HepG2 (cell line): Measurements from ENCODE around the gene SLC25A45. TPM values are rescaled to one million over a fixed set of nuclear protein-coding genes. Genes with fewer than 3 reads are reported as not detected.

Experiments used
- ETV6 ChIP-seq: sonication (generic); formaldehyde crosslinking; conservative IDR thresholded peaks from 2 replicates; pipeline ENCODE4 v1.4.0; 2020; ENCODE audit warnings: missing genetic modification reagents
- FOXM1 ChIP-seq: sonication (generic); formaldehyde crosslinking; IDR thresholded peaks from 2 replicates; pipeline ENCODE4 v1.5.0; 2020; ENCODE audit warnings: missing genetic modification reagents
- HNRNPLL ChIP-seq: fragments of 200-400 bp; formaldehyde crosslinking; IDR thresholded peaks from 2 replicates; pipeline ENCODE4 v1.6.1; 2017; ENCODE audit warnings: mild to moderate bottlenecking, low read depth, low read length; ENCODE audit not compliant: poor library complexity, severe bottlenecking
- IRF2 ChIP-seq: IDR thresholded peaks from 2 replicates; pipeline ENCODE4 v1.6.1; 2018; ENCODE audit warnings: missing genetic modification reagents, missing compliant biosample characterization
- IRX3 ChIP-seq: sonication (generic); formaldehyde crosslinking; IDR thresholded peaks from 2 replicates; pipeline ENCODE4 v1.8.1; 2023; ENCODE audit warnings: mild to moderate bottlenecking, low read depth, missing genetic modification reagents, borderline replicate concordance
- JARID2 ChIP-seq: sonication (generic); formaldehyde crosslinking; IDR thresholded peaks from 2 replicates; pipeline ENCODE4 v1.8.1; 2023; ENCODE audit warnings: missing genetic modification reagents, inconsistent platforms; ENCODE audit not compliant: insufficient replicate concordance
- JDP2 ChIP-seq: sonication (generic); formaldehyde crosslinking; IDR thresholded peaks from 2 replicates; pipeline ENCODE4 v1.8.1; 2022; ENCODE audit warnings: missing genetic modification reagents, borderline replicate concordance
- PAX8 ChIP-seq: sonication (generic); formaldehyde crosslinking; IDR thresholded peaks from 2 replicates; pipeline ENCODE4 v1.8.0; 2022; ENCODE audit warnings: mild to moderate bottlenecking, missing genetic modification reagents, borderline replicate concordance
- PCBP2 ChIP-seq: fragments of 200-400 bp; formaldehyde crosslinking; optimal IDR thresholded peaks from 2 replicates; pipeline ENCODE3; 2018; ENCODE audit warnings: low read length, low read depth; ENCODE audit not compliant: poor library complexity, severe bottlenecking
- SIN3A ChIP-seq: IDR thresholded peaks from 2 replicates; pipeline ENCODE4 v1.6.1; 2011; ENCODE audit warnings: low read depth, mild to moderate bottlenecking, control low read depth, low read length, borderline replicate concordance
- SP4 ChIP-seq: sonication (generic); formaldehyde crosslinking; IDR thresholded peaks from 2 replicates; pipeline ENCODE4 v1.8.1; 2023; ENCODE audit warnings: mild to moderate bottlenecking, missing genetic modification reagents
- SUZ12 ChIP-seq: fragments of 150-350 bp; IDR thresholded peaks from 2 replicates; pipeline ENCODE4 v1.6.1; 2014; ENCODE audit warnings: low read depth, low read length
- SYNCRIP ChIP-seq: fragments of 200-400 bp; formaldehyde crosslinking; IDR thresholded peaks from 2 replicates; pipeline ENCODE4 v1.6.1; 2018; ENCODE audit warnings: mild to moderate bottlenecking, low read depth, low read length; ENCODE audit not compliant: insufficient read depth
- TARDBP ChIP-seq: sonication (generic); formaldehyde crosslinking; IDR thresholded peaks from 2 replicates; pipeline ENCODE4 v1.8.0; 2022; ENCODE audit warnings: mild to moderate bottlenecking, missing genetic modification reagents
- ZBTB38 ChIP-seq: sonication (generic); formaldehyde crosslinking; IDR thresholded peaks from 2 replicates; pipeline ENCODE4 v1.5.1; 2020; ENCODE audit warnings: mild to moderate bottlenecking, missing genetic modification reagents
- ZFYVE20 ChIP-seq: sonication (generic); formaldehyde crosslinking; IDR thresholded peaks from 2 replicates; pipeline ENCODE4 v1.8.0; 2023; ENCODE audit warnings: low read depth, mild to moderate bottlenecking, moderate library complexity, missing genetic modification reagents, borderline replicate concordance
- ZIK1 ChIP-seq: sonication (generic); formaldehyde crosslinking; IDR thresholded peaks from 2 replicates; pipeline ENCODE4 v1.5.0; 2020; ENCODE audit warnings: mild to moderate bottlenecking, low read depth, missing genetic modification reagents, borderline replicate concordance
- ZNF17 ChIP-seq: sonication (generic); formaldehyde crosslinking; IDR thresholded peaks from 2 replicates; pipeline ENCODE4 v1.5.0; 2020; ENCODE audit warnings: mild to moderate bottlenecking, missing genetic modification reagents
- ZNF512 ChIP-seq: sonication (generic); formaldehyde crosslinking; IDR thresholded peaks from 2 replicates; pipeline ENCODE4 v1.4.0; 2020; ENCODE audit warnings: mild to moderate bottlenecking, missing genetic modification reagents
- ZNF577 ChIP-seq: sonication (generic); formaldehyde crosslinking; IDR thresholded peaks from 2 replicates; pipeline ENCODE4 v1.4.0; 2020; ENCODE audit warnings: mild to moderate bottlenecking, low read depth, missing genetic modification reagents, borderline replicate concordance
- ZNF816 ChIP-seq: sonication (generic); formaldehyde crosslinking; IDR thresholded peaks from 2 replicates; pipeline ENCODE4 v1.8.0; 2022; ENCODE audit warnings: missing genetic modification reagents, mild to moderate bottlenecking, borderline replicate concordance
- ZSCAN25 ChIP-seq: sonication (generic); formaldehyde crosslinking; IDR thresholded peaks from 2 replicates; pipeline ENCODE4 v1.8.0; 2022; ENCODE audit warnings: mild to moderate bottlenecking, missing genetic modification reagents
- polyA plus RNA-seq, 8 experiments: library from polyadenylated mRNA; depleted of rRNA in 3 of 8; stranded (reverse) in 7 of 8; unstranded in 1 of 8; fragments of >200 nt; fragmentation: Illumina TruSeq in 4 of 8; extraction: Trizol in 4 of 8; gene quantifications; 2 replicates each; pipeline versions ENCODE4 v1.2.1 to v1.2.3, GENCODE V29; 2011 to 2016; ENCODE audit warnings: low read depth in 4 of 8, missing spikeins in 1 of 8, mixed read lengths in 1 of 8; ENCODE audit not compliant: insufficient read depth in 1 of 8
- total RNA-seq, 5 experiments: library from RNA; depleted of rRNA; stranded (reverse); fragments of >200 nt; fragmentation: Illumina TruSeq; extraction: Trizol; gene quantifications; 2 replicates each; pipeline ENCODE4 v1.2.3, GENCODE V29; 2016; ENCODE audit warnings: low read depth in 1 of 5
- TF ChIP-seq, protein P1 (sequence below): sonication (generic); formaldehyde crosslinking; IDR thresholded peaks from 2 replicates; pipeline ENCODE4 v1.4.0; 2020; ENCODE audit warnings: missing genetic modification reagents
- TF ChIP-seq, protein P2 (sequence below): sonication (generic); formaldehyde crosslinking; IDR thresholded peaks from 2 replicates; pipeline ENCODE4 v1.4.0; 2020; ENCODE audit warnings: missing genetic modification reagents

SLC25A45 gene
- total and polyA plus RNA-seq, 2 of the 13 experiments (the other 11 are each of a cell fraction or from before 2014, with no cell fraction given) = 1.2 to 3.4 TPM

GRCh38 chr11:65422633-65423515 is 40.4 kb upstream of the SLC25A45 start, which contains the start of gene NEAT1 (continued):
- TF ChIP-seq JDP2 (CRISPR knock-in tag) = no peak
- peak; percentile 83 for TF ChIP-seq IRF2 (CRISPR knock-in tag)
- TF ChIP-seq SP4 = peak; percentile 60
- no peak for TF ChIP-seq HNRNPLL
- TF ChIP-seq, protein P1, sequence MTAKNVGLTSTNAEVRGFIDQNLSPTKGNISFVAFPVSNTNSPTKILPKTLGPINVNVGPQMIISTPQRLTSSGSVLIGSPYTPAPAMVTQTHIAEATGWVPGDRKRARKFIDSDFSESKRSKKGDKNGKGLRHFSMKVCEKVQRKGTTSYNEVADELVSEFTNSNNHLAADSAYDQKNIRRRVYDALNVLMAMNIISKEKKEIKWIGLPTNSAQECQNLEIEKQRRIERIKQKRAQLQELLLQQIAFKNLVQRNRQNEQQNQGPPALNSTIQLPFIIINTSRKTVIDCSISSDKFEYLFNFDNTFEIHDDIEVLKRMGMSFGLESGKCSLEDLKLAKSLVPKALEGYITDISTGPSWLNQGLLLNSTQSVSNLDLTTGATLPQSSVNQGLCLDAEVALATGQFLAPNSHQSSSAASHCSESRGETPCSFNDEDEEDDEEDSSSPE (CRISPR knock-in tag) = no peak; the same call in none of the 2 replicates
- TF ChIP-seq ZIK1 = 0 out of 2 replicates have a peak, but pooled peaks have one; percentile 33
- 0 out of 2 replicates have a peak, but pooled peaks have one; percentile 23 for TF ChIP-seq ZNF512
- no peak for TF ChIP-seq SUZ12
- no peak for TF ChIP-seq ZNF577 (CRISPR knock-in tag)
- TF ChIP-seq IRX3 (CRISPR knock-in tag) = peak; percentile 61; the same call in 1 of the 2 replicates
- TF ChIP-seq ZBTB38 (CRISPR knock-in tag) = peak; percentile 62; the same call in 1 of the 2 replicates
- no peak for TF ChIP-seq ZNF816 (CRISPR knock-in tag)
- 0 out of 2 replicates have a peak, but pooled peaks have one; percentile 46 for TF ChIP-seq PAX8
- peak; percentile 37 for TF ChIP-seq ZSCAN25 (CRISPR knock-in tag)
- 0 out of 2 replicates have a peak, but pooled peaks have one; percentile 87 for TF ChIP-seq FOXM1 (CRISPR knock-in tag)
- TF ChIP-seq SIN3A = peak; percentile 98
- no peak for TF ChIP-seq SYNCRIP
- peak; percentile 98 for TF ChIP-seq PCBP2
- TF ChIP-seq TARDBP (CRISPR knock-in tag) = no peak
- peak; percentile 37 for TF ChIP-seq JARID2 (CRISPR knock-in tag)
- peak; percentile 96 for TF ChIP-seq ETV6 (CRISPR knock-in tag)
- TF ChIP-seq ZNF17 (CRISPR knock-in tag) = peak; percentile 59; the same call in 1 of the 2 replicates
- peak; percentile 92; the same call in 1 of the 2 replicates for TF ChIP-seq ZFYVE20 (CRISPR knock-in tag)
- TF ChIP-seq, protein P2, sequence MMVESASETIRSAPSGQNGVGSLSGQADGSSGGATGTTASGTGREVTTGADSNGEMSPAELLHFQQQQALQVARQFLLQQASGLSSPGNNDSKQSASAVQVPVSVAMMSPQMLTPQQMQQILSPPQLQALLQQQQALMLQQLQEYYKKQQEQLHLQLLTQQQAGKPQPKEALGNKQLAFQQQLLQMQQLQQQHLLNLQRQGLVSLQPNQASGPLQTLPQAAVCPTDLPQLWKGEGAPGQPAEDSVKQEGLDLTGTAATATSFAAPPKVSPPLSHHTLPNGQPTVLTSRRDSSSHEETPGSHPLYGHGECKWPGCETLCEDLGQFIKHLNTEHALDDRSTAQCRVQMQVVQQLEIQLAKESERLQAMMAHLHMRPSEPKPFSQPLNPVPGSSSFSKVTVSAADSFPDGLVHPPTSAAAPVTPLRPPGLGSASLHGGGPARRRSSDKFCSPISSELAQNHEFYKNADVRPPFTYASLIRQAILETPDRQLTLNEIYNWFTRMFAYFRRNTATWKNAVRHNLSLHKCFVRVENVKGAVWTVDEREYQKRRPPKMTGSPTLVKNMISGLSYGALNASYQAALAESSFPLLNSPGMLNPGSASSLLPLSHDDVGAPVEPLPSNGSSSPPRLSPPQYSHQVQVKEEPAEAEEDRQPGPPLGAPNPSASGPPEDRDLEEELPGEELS = peak; percentile 51; the same call in 1 of the 2 replicates
